Keratinocyte (primary cell): ENCODE measurements around the gene KMT5B. TPM values are rescaled to one million over a fixed set of nuclear protein-coding genes. Genes with fewer than 3 reads are reported as not detected.

Source experiments
- DNase-seq: peaks from one replicate; pipeline ENCODE4 v3.0.0-alpha.2; 2011; ENCODE audit warnings: low read depth, missing footprints, low spot score
- FAIRE-seq: peaks from 2 replicates; lab custom pipeline; 2011; peaks lifted over from hg19 to GRCh38; lab: Jason Lieb, UNC
- H2AFZ ChIP-seq: 2 replicates; pipeline ENCODE4 v1.6.0; 2012; ENCODE audit warnings: low read length, control low read depth, inconsistent platforms; ENCODE audit not compliant: control insufficient read depth
- H3K27ac ChIP-seq: 2 replicates; pipeline ENCODE4 v1.5.1; 2011; ENCODE audit warnings: low read length; ENCODE audit not compliant: control insufficient read depth, insufficient read depth
- H3K27me3 ChIP-seq: 3 replicates; pipeline ENCODE4 v1.6.0; 2011; ENCODE audit warnings: low read length; ENCODE audit not compliant: control insufficient read depth, insufficient read depth; ENCODE audit errors: extremely low read depth
- H3K36me3 ChIP-seq, 2 experiments: 2 replicates in 1 of 2; 3 replicates in 1 of 2; pipeline ENCODE4 v1.5.1; 2011; ENCODE audit warnings: low read length in 2 of 2, mild to moderate bottlenecking in 1 of 2; ENCODE audit not compliant: control insufficient read depth in 2 of 2, insufficient read depth in 2 of 2; ENCODE audit errors: extremely low read depth in 1 of 2
- H3K4me1 ChIP-seq: 3 replicates; pipeline ENCODE4 v1.5.1; 2011; ENCODE audit warnings: low read length; ENCODE audit not compliant: control insufficient read depth, insufficient read depth; ENCODE audit errors: extremely low read depth
- H3K4me2 ChIP-seq: 3 replicates; pipeline ENCODE4 v1.6.0; 2011; ENCODE audit warnings: low read depth, low read length; ENCODE audit not compliant: control insufficient read depth, insufficient read depth; ENCODE audit errors: extremely low read depth
- H3K4me3 ChIP-seq, 3 experiments: fragments of 200-600 bp in 1 of 3; sonication (generic) in 1 of 3; 2 replicates in 2 of 3; 3 replicates in 1 of 3; pipeline ENCODE4 v1.5.1; 2011 to 2016; ENCODE audit warnings: low read length in 3 of 3, mild to moderate bottlenecking in 3 of 3, control low read depth in 2 of 3, inconsistent platforms in 1 of 3, low read depth in 1 of 3, mixed read lengths in 1 of 3, mixed run types in 1 of 3, moderate library complexity in 1 of 3; ENCODE audit not compliant: control insufficient read depth in 2 of 3, insufficient read depth in 2 of 3; ENCODE audit errors: extremely low read depth in 1 of 3
- H3K79me2 ChIP-seq: 2 replicates; pipeline ENCODE4 v1.6.0; 2012; ENCODE audit warnings: low read length; ENCODE audit not compliant: control insufficient read depth, insufficient read depth
- H3K9ac ChIP-seq: 3 replicates; pipeline ENCODE4 v1.6.0; 2011; ENCODE audit warnings: low read length; ENCODE audit not compliant: control insufficient read depth, insufficient read depth; ENCODE audit errors: extremely low read depth
- H3K9me1 ChIP-seq: 3 replicates; pipeline ENCODE4 v1.6.0; 2011; ENCODE audit warnings: low read length; ENCODE audit not compliant: control insufficient read depth, insufficient read depth; ENCODE audit errors: extremely low read depth
- H3K9me3 ChIP-seq: 2 replicates; pipeline ENCODE4 v1.5.1; 2012; ENCODE audit warnings: low read depth, low read length; ENCODE audit not compliant: control insufficient read depth
- H4K20me1 ChIP-seq: 3 replicates; pipeline ENCODE4 v1.6.0; 2011; ENCODE audit warnings: low read length; ENCODE audit not compliant: control insufficient read depth, insufficient read depth; ENCODE audit errors: extremely low read depth
- EZH2 ChIP-seq: IDR thresholded peaks from one replicate; pipeline ENCODE4 v1.6.1; 2012; ENCODE audit warnings: inconsistent platforms, mild to moderate bottlenecking, low read length, moderate library complexity
- dilution Hi-C: fragments of 300-500 bp; cut with MboI; formaldehyde crosslinking; loops from one replicate; pipeline ENCODE4 v1.7.0; 2020; ENCODE audit warnings: low sequenced_read_pairs; ENCODE audit not compliant: extremely low pct_ligation_motif_present
- polyA plus RNA-seq, 5 experiments: library from polyadenylated mRNA; depleted of rRNA in 3 of 5; stranded (reverse) in 3 of 5; stranded (forward) in 1 of 5; unstranded in 1 of 5; fragments of >200 nt; gene quantifications; 1 replicate in 1 of 5; 2 replicates in 3 of 5; 3 replicates in 1 of 5; pipeline versions ENCODE4 v1.2.1 to v1.2.3, GENCODE V29; 2011 to 2012; ENCODE audit warnings: missing spikeins in 2 of 5, low read depth in 1 of 5, low replicate concordance in 1 of 5
- TF ChIP-seq, protein P1 (sequence below), 3 experiments: IDR thresholded peaks in 1 of 3; conservative IDR thresholded peaks in 1 of 3; optimal IDR thresholded peaks in 1 of 3; 2 replicates in 2 of 3; 3 replicates in 1 of 3; pipeline versions ENCODE3 to v1.5.1; 2011; ENCODE audit warnings: low read length in 3 of 3, mild to moderate bottlenecking in 3 of 3, moderate library complexity in 2 of 3, control low read depth in 1 of 3, inconsistent platforms in 1 of 3; ENCODE audit not compliant: insufficient read depth in 2 of 3; ENCODE audit errors: extremely low read depth in 1 of 3

Gene KMT5B
- polyA plus RNA-seq, 1 donor (not counting 4 experiments of a cell fraction or from before 2014, with no cell fraction given), result 17.2 TPM

DNA sequence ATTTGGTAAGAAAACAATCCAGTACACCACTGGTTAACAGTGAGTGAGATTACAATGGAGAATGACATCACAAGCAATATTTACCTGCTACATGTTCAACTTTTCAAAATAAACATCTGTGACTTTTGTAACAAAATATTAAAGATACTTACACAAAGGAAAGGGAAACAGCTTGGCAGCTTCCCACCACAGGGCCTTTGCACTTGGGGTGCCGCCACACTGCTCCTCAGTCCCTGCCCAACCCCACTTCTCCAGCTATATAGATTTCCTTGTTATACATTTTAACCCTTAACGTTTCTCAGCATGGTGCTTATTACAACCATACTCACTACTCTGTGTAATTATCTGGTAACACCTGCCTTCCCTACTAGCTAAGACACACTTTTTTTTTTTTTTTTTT lies 10.9 kb downstream of the KMT5B start:
- H3K27ac ChIP-seq, result no peak overlapping the region
- H3K27me3 ChIP-seq, result no peaks in the 10 kb centered on the region
- dilution Hi-C loops, result no loop called here
- peaks cover 0 to 2% of the 10 kb centered on the region in 2 experiments for H3K36me3 ChIP-seq
- H3K9ac ChIP-seq, result no peak overlapping the region
- H2AFZ ChIP-seq, result no peak overlapping the region
- H3K9me3 ChIP-seq, result no peaks in the 10 kb centered on the region
- TF ChIP-seq, protein P1, sequence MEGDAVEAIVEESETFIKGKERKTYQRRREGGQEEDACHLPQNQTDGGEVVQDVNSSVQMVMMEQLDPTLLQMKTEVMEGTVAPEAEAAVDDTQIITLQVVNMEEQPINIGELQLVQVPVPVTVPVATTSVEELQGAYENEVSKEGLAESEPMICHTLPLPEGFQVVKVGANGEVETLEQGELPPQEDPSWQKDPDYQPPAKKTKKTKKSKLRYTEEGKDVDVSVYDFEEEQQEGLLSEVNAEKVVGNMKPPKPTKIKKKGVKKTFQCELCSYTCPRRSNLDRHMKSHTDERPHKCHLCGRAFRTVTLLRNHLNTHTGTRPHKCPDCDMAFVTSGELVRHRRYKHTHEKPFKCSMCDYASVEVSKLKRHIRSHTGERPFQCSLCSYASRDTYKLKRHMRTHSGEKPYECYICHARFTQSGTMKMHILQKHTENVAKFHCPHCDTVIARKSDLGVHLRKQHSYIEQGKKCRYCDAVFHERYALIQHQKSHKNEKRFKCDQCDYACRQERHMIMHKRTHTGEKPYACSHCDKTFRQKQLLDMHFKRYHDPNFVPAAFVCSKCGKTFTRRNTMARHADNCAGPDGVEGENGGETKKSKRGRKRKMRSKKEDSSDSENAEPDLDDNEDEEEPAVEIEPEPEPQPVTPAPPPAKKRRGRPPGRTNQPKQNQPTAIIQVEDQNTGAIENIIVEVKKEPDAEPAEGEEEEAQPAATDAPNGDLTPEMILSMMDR (optimal IDR thresholded peaks at IDR 0.05 in 1 of 3, IDR thresholded peaks at IDR 0.05 in 1 of 3, conservative IDR thresholded peaks at IDR 0.05 in 1 of 3; ENCODE audit: extremely low read depth in 1 of 3, insufficient read depth in 2 of 3, low read length in 3 of 3), result no peak
- TF ChIP-seq EZH2, result no peak
- H4K20me1 ChIP-seq, result peaks cover 17% of the 10 kb centered on the region
- H3K4me1 ChIP-seq, result peaks cover 4% of the 10 kb centered on the region
- DNase-seq (no peak), FAIRE-seq (no peak)
- no peak overlapping the region for H3K4me2 ChIP-seq
- peaks cover 2% of the 10 kb centered on the region for H3K9me1 ChIP-seq
- peaks cover 82% of the 10 kb centered on the region for H3K79me2 ChIP-seq
- H3K4me3 ChIP-seq, result no peak overlapping the region

DNA sequence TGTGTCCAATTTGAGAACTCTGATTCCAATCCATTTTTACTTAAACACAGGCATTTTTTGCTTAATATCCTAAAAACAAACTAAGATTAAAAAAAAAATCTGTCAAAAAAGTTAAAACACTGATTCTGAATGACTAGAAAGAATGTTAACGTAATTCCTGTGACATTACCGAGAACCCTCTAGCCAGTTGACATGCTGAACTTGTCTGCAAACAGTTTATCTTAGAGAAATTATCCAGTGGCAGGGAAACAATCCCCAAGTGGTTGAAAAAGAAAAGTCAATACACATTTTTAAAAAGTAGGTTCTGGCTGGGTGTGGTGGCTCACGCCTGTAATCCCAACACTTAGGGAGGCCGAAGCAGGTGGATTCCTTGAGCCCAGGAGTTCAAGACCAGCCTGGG lies 11.6 kb downstream of the KMT5B start:
- H3K9ac ChIP-seq, result no peak overlapping the region
- H3K27me3 ChIP-seq, result no peaks in the 10 kb centered on the region
- dilution Hi-C loops, result no loop called here
- TF ChIP-seq, protein P1 (optimal IDR thresholded peaks at IDR 0.05 in 1 of 3, IDR thresholded peaks at IDR 0.05 in 1 of 3, conservative IDR thresholded peaks at IDR 0.05 in 1 of 3; ENCODE audit: extremely low read depth in 1 of 3, insufficient read depth in 2 of 3, low read length in 3 of 3), result no peak
- no peak for TF ChIP-seq EZH2
- FAIRE-seq, result no peak
- peaks cover 14% of the 10 kb centered on the region for H4K20me1 ChIP-seq
- H3K36me3 ChIP-seq, result peaks cover 0 to 2% of the 10 kb centered on the region in 2 experiments
- no peaks in the 10 kb centered on the region for H3K9me3 ChIP-seq
- H3K4me1 ChIP-seq, result peaks cover 4% of the 10 kb centered on the region
- no peak overlapping the region for H2AFZ ChIP-seq
- H3K4me2 ChIP-seq, result no peak overlapping the region
- peaks cover 79% of the 10 kb centered on the region for H3K79me2 ChIP-seq
- no peak for DNase-seq
- no peak overlapping the region for H3K27ac ChIP-seq
- H3K9me1 ChIP-seq, result peaks cover 2% of the 10 kb centered on the region
- H3K4me3 ChIP-seq, result no peak overlapping the region
